ENCODE measurements around the gene SPTBN1.

The SPTBN1 gene

DNA sequence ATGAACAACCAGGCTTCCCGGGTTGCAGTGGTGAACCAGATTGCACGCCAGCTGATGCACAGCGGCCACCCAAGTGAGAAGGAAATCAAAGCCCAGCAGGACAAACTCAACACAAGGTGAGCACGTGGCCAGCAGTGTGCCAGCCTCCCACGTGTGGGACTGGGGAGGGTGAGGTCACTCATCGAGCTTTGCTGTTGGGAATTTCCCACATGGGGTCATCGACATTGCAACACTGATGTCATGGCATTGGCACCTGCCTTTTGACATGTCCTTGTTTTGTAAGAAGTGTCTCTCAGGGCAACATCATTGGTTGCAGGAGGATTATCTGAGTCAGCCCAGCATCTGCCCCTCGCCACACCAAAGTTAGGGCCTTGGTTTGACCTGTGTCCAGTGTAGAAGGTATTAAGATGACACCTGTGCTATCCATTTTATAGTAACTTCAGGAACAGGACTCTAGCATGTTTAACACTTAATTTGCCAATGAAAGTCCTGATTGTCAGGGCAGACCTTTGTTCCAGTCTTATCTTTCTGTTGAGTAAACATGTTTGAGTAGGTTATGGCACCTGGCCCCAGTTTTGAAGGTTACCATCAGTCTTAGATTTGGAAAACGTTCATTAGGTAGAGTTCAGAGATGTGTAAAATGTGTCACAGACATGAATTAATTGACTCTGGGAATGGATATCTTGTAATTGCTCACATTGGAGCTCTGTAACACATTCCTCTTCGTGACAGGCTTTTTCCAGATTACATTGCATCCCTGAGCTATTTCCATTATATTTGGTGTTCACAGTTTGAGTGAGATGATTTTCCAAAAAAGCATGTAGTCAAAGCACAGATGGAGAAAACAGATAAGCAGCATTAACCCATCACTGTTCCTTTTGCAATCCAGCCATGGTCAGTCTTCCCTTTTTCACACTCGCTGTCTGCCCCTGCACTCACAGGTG is 174.1 kb downstream of the SPTBN1 start:
- TF ChIP-seq, protein P1, sequence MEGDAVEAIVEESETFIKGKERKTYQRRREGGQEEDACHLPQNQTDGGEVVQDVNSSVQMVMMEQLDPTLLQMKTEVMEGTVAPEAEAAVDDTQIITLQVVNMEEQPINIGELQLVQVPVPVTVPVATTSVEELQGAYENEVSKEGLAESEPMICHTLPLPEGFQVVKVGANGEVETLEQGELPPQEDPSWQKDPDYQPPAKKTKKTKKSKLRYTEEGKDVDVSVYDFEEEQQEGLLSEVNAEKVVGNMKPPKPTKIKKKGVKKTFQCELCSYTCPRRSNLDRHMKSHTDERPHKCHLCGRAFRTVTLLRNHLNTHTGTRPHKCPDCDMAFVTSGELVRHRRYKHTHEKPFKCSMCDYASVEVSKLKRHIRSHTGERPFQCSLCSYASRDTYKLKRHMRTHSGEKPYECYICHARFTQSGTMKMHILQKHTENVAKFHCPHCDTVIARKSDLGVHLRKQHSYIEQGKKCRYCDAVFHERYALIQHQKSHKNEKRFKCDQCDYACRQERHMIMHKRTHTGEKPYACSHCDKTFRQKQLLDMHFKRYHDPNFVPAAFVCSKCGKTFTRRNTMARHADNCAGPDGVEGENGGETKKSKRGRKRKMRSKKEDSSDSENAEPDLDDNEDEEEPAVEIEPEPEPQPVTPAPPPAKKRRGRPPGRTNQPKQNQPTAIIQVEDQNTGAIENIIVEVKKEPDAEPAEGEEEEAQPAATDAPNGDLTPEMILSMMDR (conservative IDR thresholded peaks at IDR 0.05), result no peak
- TF ChIP-seq ZFX (IDR thresholded peaks at IDR 0.05), result no peak
- H3K27ac ChIP-seq, result no peak overlapping the region

DNA sequence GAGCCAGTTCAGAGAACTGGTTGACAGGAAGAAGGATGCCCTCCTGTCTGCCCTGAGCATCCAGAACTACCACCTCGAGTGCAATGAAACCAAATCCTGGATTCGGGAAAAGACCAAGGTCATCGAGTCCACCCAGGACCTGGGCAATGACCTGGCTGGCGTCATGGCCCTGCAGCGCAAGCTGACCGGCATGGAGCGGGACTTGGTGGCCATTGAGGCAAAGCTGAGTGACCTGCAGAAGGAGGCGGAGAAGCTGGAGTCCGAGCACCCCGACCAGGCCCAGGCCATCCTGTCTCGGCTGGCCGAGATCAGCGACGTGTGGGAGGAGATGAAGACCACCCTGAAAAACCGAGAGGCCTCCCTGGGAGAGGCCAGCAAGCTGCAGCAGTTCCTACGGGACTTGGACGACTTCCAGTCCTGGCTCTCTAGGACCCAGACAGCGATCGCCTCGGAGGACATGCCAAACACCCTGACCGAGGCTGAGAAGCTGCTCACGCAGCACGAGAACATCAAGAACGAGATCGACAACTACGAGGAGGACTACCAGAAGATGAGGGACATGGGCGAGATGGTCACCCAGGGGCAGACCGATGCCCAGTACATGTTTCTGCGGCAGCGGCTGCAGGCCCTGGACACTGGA is 174.9 kb downstream of the SPTBN1 start:
- no peak overlapping the region for H3K27ac ChIP-seq
- no peak for TF ChIP-seq ZFX (IDR thresholded peaks at IDR 0.05)
- TF ChIP-seq, protein P1 (conservative IDR thresholded peaks at IDR 0.05), result no peak

DNA sequence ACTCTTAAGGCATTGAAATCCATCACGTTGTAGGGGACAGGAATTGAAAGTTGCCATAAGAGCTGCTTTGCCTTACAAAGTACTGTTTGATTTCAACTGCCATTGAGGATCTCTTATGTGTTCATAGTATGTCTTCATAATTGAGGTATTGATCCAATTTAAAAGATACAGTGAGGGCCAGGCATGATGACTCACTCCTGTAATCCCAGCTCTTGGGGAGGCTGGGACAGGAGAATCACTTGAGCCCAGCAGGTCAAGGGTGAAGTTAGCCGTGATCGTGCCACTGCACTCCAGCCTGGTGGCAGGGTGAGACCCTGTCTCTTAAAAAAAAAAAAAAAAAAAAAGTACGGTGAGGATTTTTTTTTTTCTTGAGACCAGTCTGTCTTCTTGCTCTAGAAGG is 175.6 kb downstream of the SPTBN1 start:
- H3K27ac ChIP-seq, result no peak overlapping the region
- TF ChIP-seq, protein P1 (conservative IDR thresholded peaks at IDR 0.05), result no peak
- no peak for TF ChIP-seq ZFX (IDR thresholded peaks at IDR 0.05)

DNA sequence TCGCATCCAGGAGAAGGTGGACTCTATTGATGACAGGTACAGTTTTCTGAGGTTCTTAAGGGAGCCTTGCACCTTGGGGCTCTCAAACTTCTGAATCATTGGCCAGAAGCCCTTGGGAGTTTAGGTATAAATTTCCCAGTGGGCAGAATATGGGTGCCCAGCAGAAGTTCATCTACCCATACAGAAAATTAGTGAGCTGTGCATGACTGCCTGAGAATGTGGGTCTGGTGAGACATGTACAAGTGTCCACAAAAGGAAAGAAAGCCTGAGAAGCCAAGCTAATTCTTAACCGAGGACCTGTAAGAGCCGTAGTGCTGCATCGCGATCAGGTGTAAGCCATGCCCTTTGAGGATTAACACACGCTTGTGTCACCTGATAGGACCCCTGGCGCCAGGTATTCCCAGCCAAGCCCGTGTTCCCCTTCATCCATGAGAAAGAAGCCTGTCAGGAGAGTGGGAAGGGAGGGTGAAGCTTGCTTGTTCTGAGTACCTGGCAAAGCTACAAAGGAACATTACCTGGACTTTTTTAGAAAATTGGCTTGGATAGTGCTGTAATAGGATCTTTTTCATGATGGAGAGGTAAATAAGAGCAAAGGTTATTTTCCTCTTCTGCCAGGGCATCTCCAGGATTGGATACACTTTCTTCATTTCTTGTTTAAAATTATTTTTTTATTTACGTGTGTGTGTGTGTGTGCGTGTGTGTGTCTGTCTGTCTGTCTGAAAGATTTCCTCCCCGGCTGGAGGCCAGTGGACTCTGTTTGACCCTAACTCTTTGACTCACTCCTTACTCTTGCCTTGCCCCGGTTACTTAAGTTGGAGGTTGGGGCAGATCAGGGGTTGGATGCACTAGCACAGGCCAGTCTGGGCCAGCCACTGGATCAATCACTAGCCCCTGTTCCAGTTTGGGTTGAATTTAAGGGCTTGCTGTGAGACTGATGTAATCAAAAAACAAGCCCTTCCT is 176.9 kb downstream of the SPTBN1 start:
- TF ChIP-seq, protein P1 (conservative IDR thresholded peaks at IDR 0.05), result no peak
- TF ChIP-seq ZFX (IDR thresholded peaks at IDR 0.05), result no peak
- no peak overlapping the region for H3K27ac ChIP-seq

DNA sequence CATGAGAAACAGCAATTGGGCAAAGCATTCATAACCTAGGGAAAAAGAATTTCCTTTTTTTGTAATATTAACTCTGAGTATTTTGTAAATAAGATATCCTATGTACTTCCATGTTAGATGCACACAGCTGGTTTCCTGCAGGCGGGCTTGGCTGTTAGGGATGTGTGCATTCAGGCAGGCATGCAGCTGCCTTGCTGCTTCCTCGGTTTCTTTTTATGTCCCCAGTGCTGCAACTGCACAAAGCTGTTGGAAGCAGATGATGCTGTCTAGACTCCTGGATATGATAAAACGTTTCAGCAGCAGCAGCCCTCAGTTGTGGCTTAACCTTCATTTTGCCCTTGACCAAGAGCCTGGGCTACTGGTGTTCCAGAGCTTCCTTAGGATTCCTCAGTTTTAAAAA is 177.9 kb downstream of the SPTBN1 start:
- no peak for TF ChIP-seq ZFX (IDR thresholded peaks at IDR 0.05)
- TF ChIP-seq, protein P1 (conservative IDR thresholded peaks at IDR 0.05), result no peak
- H3K27ac ChIP-seq, result no peak overlapping the region

DNA sequence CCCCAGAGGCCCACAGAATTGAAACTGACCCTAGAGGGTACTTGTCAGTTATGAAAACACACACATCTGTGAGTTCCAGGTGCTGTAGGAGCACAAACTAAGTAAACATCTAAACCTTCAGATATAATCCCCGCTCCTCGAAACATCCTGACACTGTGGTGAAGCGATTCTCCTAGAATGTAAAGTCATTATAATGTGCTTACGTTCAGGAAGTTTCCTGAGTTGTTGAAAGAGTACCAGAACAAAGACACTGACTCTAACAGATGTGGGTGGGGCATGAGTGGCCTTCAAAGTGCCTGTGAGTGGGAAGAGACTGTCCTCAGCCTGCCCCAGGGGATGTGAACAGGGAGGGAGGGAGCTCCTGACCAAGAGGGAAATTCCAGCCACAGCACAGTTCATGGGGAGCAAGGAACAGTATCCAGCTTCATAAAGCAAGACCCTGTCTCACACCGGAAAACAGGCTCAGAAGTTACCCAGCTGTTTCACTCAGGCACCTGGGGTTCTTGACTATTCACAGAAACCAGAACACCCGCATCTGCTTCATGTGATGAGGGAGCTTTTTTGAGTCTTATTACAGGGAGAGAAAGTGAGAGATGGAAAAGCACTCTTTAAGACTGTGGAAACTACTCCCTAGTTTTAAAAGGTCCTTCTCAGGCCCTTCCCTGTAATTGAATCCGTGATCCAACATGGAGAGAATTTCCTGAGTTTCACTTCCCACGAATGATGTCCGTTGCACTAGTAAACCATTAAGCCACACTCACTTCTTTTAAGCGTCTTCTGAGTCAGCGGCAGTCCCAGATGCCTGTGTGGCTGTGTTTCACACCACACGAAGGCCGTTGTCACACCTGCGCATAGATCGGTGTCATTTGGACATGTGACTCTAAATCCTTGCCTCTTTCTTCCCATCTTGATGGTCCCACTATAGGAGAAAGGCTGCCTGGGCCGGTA is 178.7 kb downstream of the SPTBN1 start:
- TF ChIP-seq ZFX (IDR thresholded peaks at IDR 0.05), result no peak
- TF ChIP-seq, protein P1 (conservative IDR thresholded peaks at IDR 0.05), result no peak
- H3K27ac ChIP-seq, result no peak overlapping the region

All from C4-2B (cell line).